ENCODE measurements around the gene CYBA. TPM values are rescaled to one million over a fixed set of nuclear protein-coding genes. Genes with fewer than 3 reads are reported as not detected.

Gene CYBA
- total RNA-seq, 2 experiments from 2014 or later = 359 to 601 TPM

- CTCF ChIA-PET (ENCODE audit: unreplicated experiment) = no interaction called here
- H2AFZ ChIP-seq (ENCODE audit: low read length) = no peak overlapping the region
- DNase-seq (ENCODE audit: low spot score) = no peak
- H3K9me2 ChIP-seq (ENCODE audit: insufficient read depth, low read length) = no peaks in the 10 kb centered on the region
- intact Hi-C loops (cut with micrococcal nuclease; ENCODE audit: unreplicated experiment) = no loop called here
- H3K36me3 ChIP-seq (ENCODE audit: insufficient read depth, low read length) = peaks cover 73% of the 10 kb centered on the region
- no peak overlapping the region for H3K4me3 ChIP-seq (ENCODE audit: low read depth, low read length, poor library complexity, severe bottlenecking)
- no peaks in the 10 kb centered on the region for H3K79me2 ChIP-seq (ENCODE audit: insufficient read depth, low read depth, low read length)
- no peaks in the 10 kb centered on the region for H3K9me3 ChIP-seq (ENCODE audit: low read length)
- POLR2A ChIA-PET = no interaction called here
- no peak overlapping the region for H3K4me2 ChIP-seq (ENCODE audit: low read length)
- peaks cover 3% of the 10 kb centered on the region; the same call in 1 of the 2 replicates for H4K20me1 ChIP-seq (ENCODE audit: insufficient read depth, low read length)
- no peaks in the 10 kb centered on the region for H3K4me1 ChIP-seq (ENCODE audit: insufficient read depth, low read length, poor library complexity, severe bottlenecking)
- no TSS peak for BruUV-seq (replicated peaks)
- H3K27ac ChIP-seq (ENCODE audit: low read depth, low read length, poor library complexity, severe bottlenecking) = no peak overlapping the region
- TF ChIP-seq EZH2phosphoT487 (IDR thresholded peaks at IDR 0.05; ENCODE audit: borderline replicate concordance, low read depth, low read length) (no peak), CTCF (conservative IDR thresholded peaks at IDR 0.05; ENCODE audit: low read length) (no peak)
Measured at GRCh38 chr16:88597856-88598491, 52.9 kb downstream of the CYBA start.

- no peak overlapping the region for H3K27ac ChIP-seq (ENCODE audit: low read depth, low read length, poor library complexity, severe bottlenecking)
- H3K9me2 ChIP-seq (ENCODE audit: insufficient read depth, low read length) = no peaks in the 10 kb centered on the region
- H3K9me3 ChIP-seq (ENCODE audit: low read length) = no peaks in the 10 kb centered on the region
- POLR2A ChIA-PET = no interaction called here
- no peak overlapping the region for H3K4me3 ChIP-seq (ENCODE audit: low read depth, low read length, poor library complexity, severe bottlenecking)
- no peak overlapping the region for H2AFZ ChIP-seq (ENCODE audit: low read length)
- TF ChIP-seq EZH2phosphoT487 (IDR thresholded peaks at IDR 0.05; ENCODE audit: borderline replicate concordance, low read depth, low read length) = no peak
- TF ChIP-seq CTCF (conservative IDR thresholded peaks at IDR 0.05; ENCODE audit: low read length) = no peak
- no peak overlapping the region for H3K4me2 ChIP-seq (ENCODE audit: low read length)
- no peaks in the 10 kb centered on the region for H3K79me2 ChIP-seq (ENCODE audit: insufficient read depth, low read depth, low read length)
- peaks cover 68% of the 10 kb centered on the region for H3K36me3 ChIP-seq (ENCODE audit: insufficient read depth, low read length)
- H3K4me1 ChIP-seq (ENCODE audit: insufficient read depth, low read length, poor library complexity, severe bottlenecking) = no peaks in the 10 kb centered on the region
- CTCF ChIA-PET (ENCODE audit: unreplicated experiment) = no interaction called here
- intact Hi-C loops (cut with micrococcal nuclease; ENCODE audit: unreplicated experiment) = no loop called here
- DNase-seq (ENCODE audit: low spot score) = no peak
- BruUV-seq (replicated peaks) = no TSS peak
- H4K20me1 ChIP-seq (ENCODE audit: insufficient read depth, low read length) = peaks cover 3% of the 10 kb centered on the region; the same call in 1 of the 2 replicates
Measured at GRCh38 chr16:88596483-88596882, 54.4 kb downstream of the CYBA start.

- ChIA-PET CTCF (ENCODE audit: unreplicated experiment) (no interaction called here), POLR2A (interaction anchor here (0.7 kb wide), 1 partner anchor 43 kb away, joined by 4 read pairs; no protein-coding TSS in a partner anchor)
- H3K9me3 ChIP-seq (ENCODE audit: low read length) = no peaks in the 10 kb centered on the region
- no peak for DNase-seq (ENCODE audit: low spot score)
- H3K4me2 ChIP-seq (ENCODE audit: low read length) = no peak overlapping the region
- intact Hi-C loops (cut with micrococcal nuclease; ENCODE audit: unreplicated experiment) = no loop called here
- H3K79me2 ChIP-seq (ENCODE audit: insufficient read depth, low read depth, low read length) = no peaks in the 10 kb centered on the region
- no peaks in the 10 kb centered on the region for H3K9me2 ChIP-seq (ENCODE audit: insufficient read depth, low read length)
- H3K27ac ChIP-seq (ENCODE audit: low read depth, low read length, poor library complexity, severe bottlenecking) = no peak overlapping the region
- H4K20me1 ChIP-seq (ENCODE audit: insufficient read depth, low read length) = peaks cover 3% of the 10 kb centered on the region; the same call in 1 of the 2 replicates
- H3K4me3 ChIP-seq (ENCODE audit: low read depth, low read length, poor library complexity, severe bottlenecking) = no peak overlapping the region
- H2AFZ ChIP-seq (ENCODE audit: low read length) = no peak overlapping the region
- BruUV-seq (replicated peaks) = no TSS peak
- peaks cover 67% of the 10 kb centered on the region for H3K36me3 ChIP-seq (ENCODE audit: insufficient read depth, low read length)
- TF ChIP-seq EZH2phosphoT487 (IDR thresholded peaks at IDR 0.05; ENCODE audit: borderline replicate concordance, low read depth, low read length) (no peak), CTCF (conservative IDR thresholded peaks at IDR 0.05; ENCODE audit: low read length) (no peak)
- no peaks in the 10 kb centered on the region for H3K4me1 ChIP-seq (ENCODE audit: insufficient read depth, low read length, poor library complexity, severe bottlenecking)
Measured at GRCh38 chr16:88595921-88596320, 54.9 kb downstream of the CYBA start.
